Stomach smooth muscle (tissue), 2 donors: ENCODE results near the gene KSR2.
"Not testable (repeated sequence)": the region's sequence is repeated elsewhere in the genome, so short reads cannot be mapped to it uniquely, and the experiment has no call there.

Experiments
- H3K27ac ChIP-seq: one replicate; pipeline ENCODE4 v1.7.0; 2013; ENCODE audit warnings: mild to moderate bottlenecking, low read length, inconsistent platforms
- H3K27me3 ChIP-seq, 2 donors: one replicate each; pipeline ENCODE4 v1.7.0; 2013; ENCODE audit warnings: low read length in 2 of 2; ENCODE audit not compliant: insufficient read depth in 2 of 2, control insufficient read depth in 1 of 2
- H3K36me3 ChIP-seq, 2 donors: one replicate each; pipeline ENCODE4 v1.7.0; 2013; ENCODE audit warnings: low read length in 2 of 2; ENCODE audit not compliant: control insufficient read depth in 2 of 2, insufficient read depth in 2 of 2
- H3K4me1 ChIP-seq: one replicate; pipeline ENCODE4 v1.7.0; 2013; ENCODE audit warnings: low read length; ENCODE audit not compliant: control insufficient read depth, insufficient read depth
- H3K4me3 ChIP-seq, 2 donors: one replicate each; pipeline ENCODE4 v1.7.0; 2013; ENCODE audit warnings: low read length in 2 of 2
- H3K9ac ChIP-seq, 2 donors: one replicate each; pipeline ENCODE4 v1.7.0; 2013; ENCODE audit warnings: low read length in 2 of 2, mild to moderate bottlenecking in 1 of 2
- H3K9me3 ChIP-seq, 2 donors: one replicate each; pipeline ENCODE4 v1.7.0; 2013; ENCODE audit warnings: low read length in 2 of 2; ENCODE audit not compliant: control insufficient read depth in 2 of 2
- donor health status: healthy.
- donor health status: Pancreatic carcinoma.

Gene KSR2

DNA sequence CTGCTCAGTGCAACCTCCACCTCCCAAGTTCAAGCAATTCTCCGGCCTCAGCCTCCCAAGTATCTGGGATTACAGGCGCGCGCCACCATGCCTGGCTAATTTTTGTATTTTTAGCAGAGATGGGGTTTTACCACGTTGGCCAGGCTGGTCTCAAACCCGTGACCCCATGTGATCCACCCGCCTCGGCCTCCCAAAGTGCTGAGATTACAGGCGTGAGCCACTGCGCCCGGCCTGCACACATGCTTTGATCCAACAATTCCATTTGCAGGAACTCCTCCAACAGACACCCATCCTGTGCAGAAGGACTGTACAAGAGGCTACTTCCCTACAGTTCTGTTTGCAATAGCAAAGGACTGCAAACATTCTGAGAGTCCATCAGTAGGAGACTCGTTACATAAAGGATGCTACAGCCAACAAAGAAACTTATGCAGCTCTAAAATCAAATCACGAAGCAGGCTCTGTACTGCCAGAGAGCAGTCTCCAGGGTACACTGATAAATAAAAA lies 108.0 kb downstream of the KSR2 start:
- not testable (repeated sequence) for H3K27ac ChIP-seq, H3K36me3 ChIP-seq, H3K4me1 ChIP-seq, H3K27me3 ChIP-seq, H3K9ac ChIP-seq, H3K9me3 ChIP-seq, H3K4me3 ChIP-seq

DNA sequence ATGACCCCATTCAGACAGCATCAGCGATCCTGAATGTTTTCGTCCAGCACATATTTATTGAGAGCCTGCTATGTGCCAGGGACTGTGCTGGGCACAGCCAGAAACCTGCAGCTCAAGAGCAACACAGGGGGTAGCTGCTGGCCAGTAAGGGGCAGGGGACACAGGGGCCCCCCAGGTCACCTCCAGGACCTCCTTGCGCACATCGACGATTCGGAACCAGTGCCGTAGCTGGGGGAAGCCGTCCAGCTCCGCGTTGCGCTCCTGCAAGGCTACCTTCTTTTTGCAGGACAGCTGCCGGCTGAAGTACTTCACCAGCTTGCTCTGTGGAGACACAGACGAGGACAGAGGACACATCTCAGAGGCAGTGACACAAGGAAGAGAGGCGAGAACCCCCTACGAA lies 108.7 kb downstream of the KSR2 start:
- H3K27me3 ChIP-seq: peaks cover 6 to 9% of the 10 kb centered on the region in 2 donors

DNA sequence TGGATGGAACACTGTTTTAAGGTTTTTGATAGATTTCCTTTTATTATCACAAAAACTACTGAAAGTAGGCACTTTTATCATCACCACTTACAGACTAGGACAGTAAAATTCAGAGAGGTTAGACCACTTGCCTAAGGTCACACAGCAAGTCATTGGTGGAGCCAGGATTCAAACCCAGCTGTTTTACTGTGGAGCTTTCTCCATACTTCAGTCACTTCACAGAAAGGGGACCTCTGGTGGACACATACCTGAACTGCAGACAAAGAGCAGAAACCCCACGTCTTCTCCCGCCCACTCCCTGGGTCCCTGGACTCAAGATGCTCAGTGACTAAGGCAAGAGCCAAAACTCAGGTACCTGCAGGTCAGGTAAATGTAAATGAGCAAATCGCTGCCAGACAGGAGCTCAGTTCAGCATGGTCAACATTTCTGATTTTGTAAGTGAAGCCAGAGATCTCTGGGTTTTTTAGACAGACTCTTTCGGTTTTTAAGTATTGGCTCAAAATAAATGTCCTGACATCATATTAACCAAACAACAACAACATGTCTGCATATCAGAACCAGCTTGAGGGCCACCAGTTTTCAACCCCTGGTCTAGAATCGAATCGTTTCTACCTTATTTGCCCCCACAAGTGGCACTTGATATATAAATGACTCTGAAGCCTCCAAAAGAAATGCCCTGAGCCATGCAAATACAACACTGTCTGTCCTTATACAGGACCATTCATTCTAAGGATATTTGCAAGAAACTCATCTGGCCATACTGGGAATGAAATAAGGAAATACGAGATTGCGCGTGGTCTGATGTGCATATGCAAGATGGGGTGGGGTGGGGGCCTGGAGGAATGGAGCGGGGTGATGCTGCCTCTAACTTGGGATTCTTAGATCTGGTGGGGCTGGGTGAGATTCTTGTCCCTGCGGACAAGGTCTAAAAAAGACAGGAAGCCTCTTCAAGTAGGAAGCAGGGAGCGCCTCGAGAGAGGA lies 110.9 kb downstream of the KSR2 start:
- Histone ChIP-seq H3K27ac (no peak overlapping the region), H3K4me1 (no peaks in the 10 kb centered on the region), H3K36me3 (no peaks in the 10 kb centered on the region), H3K27me3 (peaks cover 6% of the 10 kb centered on the region in 2 donors), H3K9ac (no peak overlapping the region), H3K9me3 (no peaks in the 10 kb centered on the region), H3K4me3 (no peak overlapping the region)

More for the DNA sequence above, 108.7 kb downstream of the KSR2 start:
- no peaks in the 10 kb centered on the region for H3K36me3 ChIP-seq
- no peaks in the 10 kb centered on the region for H3K9me3 ChIP-seq
- H3K27ac ChIP-seq: no peak overlapping the region
- H3K4me3 ChIP-seq: no peak overlapping the region
- no peaks in the 10 kb centered on the region for H3K4me1 ChIP-seq
- H3K9ac ChIP-seq: no peak overlapping the region

DNA sequence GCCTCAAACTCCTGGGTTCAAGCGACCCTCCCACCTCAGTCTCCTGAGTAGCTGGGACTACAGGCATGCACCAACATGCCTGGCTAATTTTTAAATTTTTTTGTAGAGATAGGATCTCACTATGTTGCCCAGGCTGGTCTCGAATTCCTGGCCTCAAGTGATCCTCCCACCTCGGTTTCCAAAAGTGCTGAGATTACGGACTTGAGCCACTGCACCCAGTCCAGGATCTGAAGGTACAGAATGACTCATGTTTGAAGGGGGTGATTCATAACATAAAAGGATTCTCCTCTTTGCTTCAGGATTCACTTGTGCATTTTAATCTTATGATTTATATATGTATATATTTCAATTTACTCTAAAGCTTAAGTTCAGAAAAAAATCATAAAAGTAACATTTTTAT lies 111.7 kb downstream of the KSR2 start:
- not testable (repeated sequence) for H3K36me3 ChIP-seq, H3K27me3 ChIP-seq, H3K4me3 ChIP-seq, H3K9me3 ChIP-seq, H3K9ac ChIP-seq, H3K4me1 ChIP-seq, H3K27ac ChIP-seq

DNA sequence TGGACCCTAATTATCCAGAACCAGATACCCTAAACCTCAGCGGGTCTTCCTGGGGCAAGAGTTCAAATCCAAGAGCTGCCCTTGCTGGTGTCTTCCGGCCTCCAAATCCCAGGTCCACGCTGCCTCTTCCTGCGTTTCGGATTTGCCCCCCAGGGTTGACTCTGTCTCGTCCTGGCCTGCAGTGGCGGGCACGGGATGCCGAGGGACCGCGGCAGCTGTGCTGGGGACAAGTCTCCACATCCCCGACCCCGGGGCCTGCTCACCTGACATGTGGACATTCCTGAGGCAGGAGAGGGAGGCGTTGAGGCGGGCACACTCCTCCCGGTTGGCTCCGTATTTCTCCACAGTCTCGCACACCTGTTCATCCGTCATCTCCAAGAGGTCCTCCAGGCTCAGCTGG lies 113.6 kb downstream of the KSR2 start:
- no peaks in the 10 kb centered on the region for H3K36me3 ChIP-seq
- H3K27me3 ChIP-seq: peaks cover 6 to 9% of the 10 kb centered on the region in 2 donors
- H3K27ac ChIP-seq: no peak overlapping the region
- no peaks in the 10 kb centered on the region for H3K4me1 ChIP-seq
- no peaks in the 10 kb centered on the region for H3K9me3 ChIP-seq
- no peak overlapping the region for H3K4me3 ChIP-seq
- H3K9ac ChIP-seq: no peak overlapping the region

DNA sequence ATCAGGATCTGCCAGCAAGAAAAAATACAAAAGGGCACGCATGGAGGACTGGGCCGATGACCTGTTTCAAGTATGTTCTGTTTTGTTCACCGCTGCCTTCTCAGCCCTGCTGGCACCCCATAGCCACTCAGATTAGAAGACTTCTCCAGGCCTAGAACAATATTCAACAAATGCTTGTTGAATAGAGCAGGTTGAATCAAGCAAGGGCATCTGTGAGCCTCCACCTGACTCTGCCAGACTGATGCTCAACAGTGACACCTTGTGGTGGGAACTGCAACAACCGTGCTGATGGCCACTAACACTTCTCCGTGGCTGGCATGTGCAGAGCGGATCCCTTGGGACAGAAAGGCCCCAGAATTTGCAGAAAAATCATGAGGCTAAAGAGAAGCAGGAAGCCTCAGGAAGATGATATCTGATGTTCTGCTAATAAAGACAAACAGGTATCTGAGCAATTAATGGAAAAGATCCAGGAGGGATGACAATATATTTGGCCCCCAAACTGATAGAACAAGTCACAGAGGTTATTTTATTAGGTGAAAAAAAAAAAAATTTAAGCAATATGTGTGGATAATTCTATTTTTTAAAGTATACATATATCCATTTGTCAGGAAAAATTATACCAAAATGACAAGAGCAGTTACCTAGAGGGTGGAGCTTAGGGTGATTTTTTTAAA lies 114.3 kb downstream of the KSR2 start:
- Histone ChIP-seq H3K27ac (no peak overlapping the region), H3K36me3 (no peaks in the 10 kb centered on the region), H3K27me3 (peaks cover 6 to 9% of the 10 kb centered on the region in 2 donors), H3K9ac (no peak overlapping the region), H3K4me1 (no peaks in the 10 kb centered on the region), H3K4me3 (no peak overlapping the region), H3K9me3 (no peaks in the 10 kb centered on the region)

DNA sequence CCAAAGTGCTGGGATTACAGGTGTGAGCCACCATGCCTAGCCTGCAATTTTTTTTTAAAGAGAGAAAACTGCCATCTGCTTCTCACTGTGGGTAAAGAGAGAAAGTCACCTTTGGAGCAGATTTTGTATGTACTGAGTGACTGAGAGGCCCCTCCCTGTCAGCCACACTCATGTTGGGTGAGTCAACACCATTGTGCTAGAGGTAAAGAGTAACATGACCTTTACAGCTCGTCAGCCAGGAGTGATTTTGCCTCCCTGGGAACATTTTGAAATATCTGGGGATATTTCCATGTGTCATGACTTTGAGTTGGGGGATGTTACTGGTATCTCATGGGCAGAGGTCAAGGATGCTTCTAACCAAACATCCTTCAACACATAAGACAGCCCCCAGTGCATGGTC lies 115.2 kb downstream of the KSR2 start:
- no peak overlapping the region for H3K9ac ChIP-seq
- H3K27ac ChIP-seq: no peak overlapping the region
- no peaks in the 10 kb centered on the region for H3K36me3 ChIP-seq
- H3K4me3 ChIP-seq: no peak overlapping the region
- no peaks in the 10 kb centered on the region for H3K4me1 ChIP-seq
- H3K9me3 ChIP-seq: no peaks in the 10 kb centered on the region
- H3K27me3 ChIP-seq: peaks cover 6 to 13% of the 10 kb centered on the region in 2 donors

DNA sequence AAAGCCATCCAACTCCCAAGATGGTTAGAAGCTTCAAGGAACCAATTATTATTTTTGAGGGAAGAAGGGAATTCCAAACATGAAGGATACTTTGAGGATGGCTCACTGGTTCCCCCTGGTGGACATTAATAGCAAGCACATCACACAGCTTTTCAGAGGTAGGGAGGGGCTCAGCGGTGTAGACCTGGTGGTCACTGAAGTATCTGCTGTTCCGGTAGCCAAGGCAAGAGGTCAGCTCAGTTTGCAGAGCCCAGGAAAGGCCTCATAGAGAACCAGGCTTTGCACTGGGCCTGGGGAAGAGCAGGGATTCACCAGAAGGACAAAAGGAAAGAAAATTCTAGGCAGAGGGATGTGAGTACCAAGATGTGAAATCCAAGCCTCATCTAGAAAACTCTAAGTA lies 118.7 kb downstream of the KSR2 start:
- no peak overlapping the region for H3K4me3 ChIP-seq
- H3K36me3 ChIP-seq: no peaks in the 10 kb centered on the region
- H3K27ac ChIP-seq: no peak overlapping the region
- H3K9me3 ChIP-seq: no peaks in the 10 kb centered on the region
- no peak overlapping the region for H3K9ac ChIP-seq
- peaks cover 0 to 18% of the 10 kb centered on the region in 2 donors for H3K27me3 ChIP-seq
- H3K4me1 ChIP-seq: no peaks in the 10 kb centered on the region

DNA sequence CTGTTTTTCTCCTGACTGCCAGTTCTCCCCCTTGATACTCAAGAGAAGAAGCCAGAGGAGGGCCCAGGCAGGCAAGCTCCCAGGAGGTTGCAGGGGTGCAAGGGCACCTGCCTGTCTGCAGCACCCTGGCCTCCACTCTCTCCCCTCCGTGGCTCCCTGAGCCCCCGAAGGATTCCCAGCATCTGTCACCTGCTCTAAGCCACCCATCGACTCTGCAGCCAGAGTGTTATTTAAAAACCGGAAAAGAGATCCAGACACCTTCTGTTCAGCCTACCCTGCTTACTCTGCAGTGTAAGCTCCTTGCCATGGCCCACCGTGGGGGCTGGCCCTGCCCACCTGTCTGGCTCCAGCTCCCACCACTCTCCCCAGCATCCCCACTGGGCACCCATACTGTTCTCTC lies 121.4 kb downstream of the KSR2 start:
- H3K27ac ChIP-seq: no peak overlapping the region
- H3K36me3 ChIP-seq: no peaks in the 10 kb centered on the region
- H3K4me1 ChIP-seq: no peaks in the 10 kb centered on the region
- peaks cover 2 to 18% of the 10 kb centered on the region in 2 donors for H3K27me3 ChIP-seq
- H3K4me3 ChIP-seq: no peak overlapping the region
- no peak overlapping the region for H3K9ac ChIP-seq
- H3K9me3 ChIP-seq: peaks cover 0 to 3% of the 10 kb centered on the region in 2 donors

DNA sequence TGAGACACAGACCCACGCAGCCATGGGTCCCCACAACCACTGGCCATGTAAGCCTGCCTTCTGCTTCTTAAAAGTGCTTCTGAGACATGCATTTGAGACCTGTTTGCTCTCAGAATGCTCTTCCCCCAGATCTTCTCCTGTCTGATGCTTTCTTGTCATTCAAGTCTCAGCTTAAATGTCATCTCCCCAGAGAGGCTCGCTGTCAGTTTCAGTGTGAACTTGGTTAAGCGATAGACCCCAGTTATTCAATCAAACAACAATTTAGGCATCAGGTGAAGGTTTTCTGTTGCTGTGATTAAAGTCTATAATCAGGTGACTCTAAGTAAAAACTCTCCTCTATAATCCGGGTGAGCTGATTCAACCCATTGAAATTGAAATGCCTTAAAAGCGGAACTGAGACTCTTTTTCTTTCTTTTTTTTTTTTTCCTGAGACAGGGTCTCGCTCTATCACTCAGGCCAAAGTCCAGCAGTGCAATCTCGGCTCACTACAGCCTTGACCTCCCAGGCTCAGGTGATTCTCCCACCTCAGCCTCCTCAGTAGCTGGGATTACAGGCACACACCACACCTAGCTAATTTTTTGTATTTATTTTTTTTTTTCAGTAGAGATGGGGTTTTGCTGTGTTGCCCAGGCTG lies 123.4 kb downstream of the KSR2 start:
- H3K36me3 ChIP-seq: no peaks in the 10 kb centered on the region
- H3K9me3 ChIP-seq: peaks cover 0 to 3% of the 10 kb centered on the region in 2 donors
- peaks cover 5 to 23% of the 10 kb centered on the region in 2 donors for H3K27me3 ChIP-seq
- H3K4me1 ChIP-seq: no peaks in the 10 kb centered on the region
- no peak overlapping the region for H3K9ac ChIP-seq
- no peak overlapping the region for H3K27ac ChIP-seq
- H3K4me3 ChIP-seq: no peak overlapping the region
